Cardiac ventricle fibroblast (primary cell): ENCODE data around the gene CACHD1. TPM values are rescaled to one million over a fixed set of nuclear protein-coding genes. Genes with fewer than 3 reads are reported as not detected.

Source experiments
- total RNA-seq: library from RNA; depleted of rRNA; stranded (reverse); fragments of >200 nt; gene quantifications from 2 replicates; pipeline ENCODE4 v1.2.3, GENCODE V29; 2015

Gene CACHD1
- total RNA-seq, result 8.5 and 8.7 TPM in 2 replicates

GRCh38 chr1:64469977-64470664 is at the start of gene CACHD1:
Gene CACHD1, plus strand, starts transcription at chr1:64470129. Its CDS starts 616 bp downstream, at chr1:64470745.

